RPMI7951 (cell line): ENCODE data around the gene PI4KA. TPM values are rescaled to one million over a fixed set of nuclear protein-coding genes. Genes with fewer than 3 reads are reported as not detected.

ENCODE experiments used
- DNase-seq: peaks from one replicate; pipeline ENCODE4 v3.0.0-alpha.2; 2012; ENCODE audit warnings: low read depth
- total RNA-seq: library from RNA; depleted of rRNA; stranded (reverse); fragments of >200 nt; shearing (Covaris generic); gene quantifications from 2 replicates; pipeline ENCODE4 v1.2.3, GENCODE V29; 2014

Gene PI4KA
- total RNA-seq, 1 experiment from 2014 or later, result 17.8 TPM

DNA sequence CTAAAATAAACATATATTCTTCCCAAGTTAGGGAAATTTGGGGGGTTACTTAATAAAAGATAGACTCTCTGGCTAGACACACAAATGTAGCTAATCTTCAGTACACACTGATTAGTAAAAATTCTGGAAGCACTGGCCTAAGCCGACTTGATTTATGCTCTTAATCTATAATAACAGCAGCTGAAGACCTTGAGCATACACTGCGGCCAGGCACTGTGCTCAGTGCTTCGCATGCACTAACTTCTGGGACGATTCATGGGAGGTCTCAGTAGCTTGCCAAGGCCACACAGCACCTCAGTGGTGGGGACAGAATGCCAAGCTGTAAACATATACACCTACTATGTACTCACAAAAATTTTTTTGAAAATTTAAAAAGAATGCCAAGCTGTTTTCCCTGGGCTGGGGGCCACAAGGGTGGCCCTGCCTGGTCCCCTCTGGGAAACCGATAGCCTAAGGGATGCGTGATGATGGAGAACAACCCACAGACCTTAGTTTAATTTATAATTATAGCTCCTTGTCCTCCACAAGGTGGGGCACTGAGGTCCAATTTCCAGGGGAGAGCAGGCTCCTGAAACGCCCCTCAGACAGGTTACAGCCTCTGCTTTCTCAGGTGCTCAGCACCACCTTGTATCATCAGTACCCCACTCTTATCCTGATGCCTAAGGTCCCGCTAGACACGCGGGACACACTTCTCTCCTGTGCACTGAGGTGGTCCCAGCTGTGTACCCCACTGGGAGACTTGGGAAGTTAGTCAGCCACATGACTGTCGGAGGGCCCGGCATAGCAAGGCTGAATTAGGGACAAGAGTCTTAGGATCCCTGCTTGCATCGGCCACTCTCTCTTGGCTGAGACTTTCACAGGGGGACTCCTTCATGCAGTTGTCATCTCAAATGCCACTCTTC lies 64.6 kb downstream of the PI4KA start:
- DNase-seq, result no peak

DNA sequence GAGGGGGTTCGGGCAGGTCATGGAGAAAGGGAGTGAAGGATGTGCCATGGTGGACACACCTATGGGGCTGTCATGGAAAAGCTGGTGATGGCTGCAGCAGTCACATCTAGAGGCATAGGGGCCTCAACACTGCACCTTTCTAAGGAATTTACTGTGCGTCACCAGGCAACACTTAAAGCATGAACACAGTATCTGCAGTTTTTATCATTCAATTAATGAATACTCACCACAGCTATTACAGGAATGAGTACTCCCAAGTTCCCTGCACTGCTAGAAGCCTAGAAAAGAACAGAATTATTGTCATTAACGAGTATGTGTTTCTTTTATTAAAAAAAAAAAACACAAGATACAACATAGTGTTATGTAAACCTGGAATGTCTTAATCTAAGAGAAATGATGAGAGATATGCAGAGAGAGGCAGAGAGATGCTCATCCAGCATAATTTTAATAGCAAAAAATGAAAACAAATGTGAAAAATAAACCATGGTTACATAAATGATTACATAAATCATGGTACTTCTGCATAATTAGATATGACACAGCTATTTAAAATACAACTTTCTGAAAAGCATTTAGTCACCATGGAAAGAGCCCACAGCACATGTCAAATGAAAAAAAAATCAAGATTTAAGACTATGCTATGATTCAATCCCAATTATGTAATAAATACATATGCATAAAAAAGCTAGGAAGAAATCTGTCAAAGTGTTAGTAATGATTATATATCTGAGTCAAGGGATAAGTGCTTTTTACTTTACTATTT lies 65.5 kb downstream of the PI4KA start:
- no peak for DNase-seq

DNA sequence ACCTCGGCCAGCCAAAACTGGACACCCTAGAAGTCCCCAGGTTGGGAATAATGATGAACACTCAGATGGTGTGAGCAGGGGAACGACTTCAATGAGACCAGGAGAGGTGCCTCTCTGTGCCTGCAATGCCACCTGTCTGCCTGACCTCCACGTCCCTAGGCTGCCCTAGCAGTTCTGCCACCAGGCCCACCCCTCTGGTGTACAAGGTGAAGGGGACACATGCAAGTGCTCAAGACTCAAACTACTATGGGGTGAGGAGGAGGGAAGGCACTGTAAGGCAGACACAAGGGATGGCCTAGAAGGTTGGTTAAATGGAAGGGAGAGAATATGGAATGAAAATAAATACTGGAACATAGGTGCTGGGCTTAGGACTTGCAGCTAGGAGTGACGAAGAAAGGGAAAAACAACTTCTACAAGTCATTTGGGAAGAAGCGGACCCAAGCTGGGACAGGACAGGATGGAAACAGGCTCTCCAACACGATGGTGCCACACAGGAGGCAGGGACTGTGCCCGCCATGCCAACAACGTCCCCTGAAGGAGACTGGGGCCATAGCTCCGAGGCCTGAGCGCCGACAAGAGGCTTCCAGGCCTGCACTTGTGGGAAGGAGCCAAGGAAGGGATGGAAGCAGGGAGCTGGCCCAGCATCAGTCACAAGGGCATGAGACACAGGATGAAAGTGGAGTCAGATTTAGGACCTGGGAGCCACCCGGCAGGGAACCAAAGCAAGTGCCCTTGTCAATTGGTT lies 66.2 kb downstream of the PI4KA start:
- DNase-seq, result no peak

DNA sequence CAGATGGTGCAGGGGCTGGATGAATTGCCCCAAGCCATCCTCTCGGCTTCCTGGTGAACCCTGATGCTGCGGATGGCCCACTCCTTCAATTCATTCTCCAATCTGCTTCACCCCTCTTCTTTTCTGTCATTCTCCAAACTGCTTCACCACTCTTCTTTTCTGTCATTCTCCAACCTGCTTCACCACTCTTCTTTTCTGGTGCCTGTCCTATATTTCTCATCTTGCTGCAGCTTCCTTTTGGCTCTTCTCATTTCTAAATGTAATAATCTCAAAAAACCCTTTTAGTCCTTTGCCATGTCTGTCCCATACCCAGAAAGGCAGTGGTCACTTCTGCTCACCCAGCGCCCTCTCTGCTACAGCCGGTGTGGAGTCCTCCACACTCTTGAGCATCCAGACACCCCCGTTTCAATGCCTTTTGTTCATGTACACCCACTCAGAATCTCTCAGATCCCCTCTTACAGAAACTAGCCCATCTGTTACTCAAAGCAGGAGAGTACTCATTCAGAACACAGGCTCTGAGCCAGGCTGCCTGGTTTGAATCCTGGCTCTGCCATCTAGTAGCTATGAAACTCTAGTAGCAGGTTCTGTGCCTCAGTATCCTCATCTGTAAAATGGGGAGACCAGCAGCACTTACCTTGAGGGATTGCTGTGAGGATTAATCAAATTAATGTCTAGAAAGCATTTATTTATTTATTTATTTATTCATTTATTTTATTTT lies 69.8 kb downstream of the PI4KA start:
- DNase-seq, result no peak

DNA sequence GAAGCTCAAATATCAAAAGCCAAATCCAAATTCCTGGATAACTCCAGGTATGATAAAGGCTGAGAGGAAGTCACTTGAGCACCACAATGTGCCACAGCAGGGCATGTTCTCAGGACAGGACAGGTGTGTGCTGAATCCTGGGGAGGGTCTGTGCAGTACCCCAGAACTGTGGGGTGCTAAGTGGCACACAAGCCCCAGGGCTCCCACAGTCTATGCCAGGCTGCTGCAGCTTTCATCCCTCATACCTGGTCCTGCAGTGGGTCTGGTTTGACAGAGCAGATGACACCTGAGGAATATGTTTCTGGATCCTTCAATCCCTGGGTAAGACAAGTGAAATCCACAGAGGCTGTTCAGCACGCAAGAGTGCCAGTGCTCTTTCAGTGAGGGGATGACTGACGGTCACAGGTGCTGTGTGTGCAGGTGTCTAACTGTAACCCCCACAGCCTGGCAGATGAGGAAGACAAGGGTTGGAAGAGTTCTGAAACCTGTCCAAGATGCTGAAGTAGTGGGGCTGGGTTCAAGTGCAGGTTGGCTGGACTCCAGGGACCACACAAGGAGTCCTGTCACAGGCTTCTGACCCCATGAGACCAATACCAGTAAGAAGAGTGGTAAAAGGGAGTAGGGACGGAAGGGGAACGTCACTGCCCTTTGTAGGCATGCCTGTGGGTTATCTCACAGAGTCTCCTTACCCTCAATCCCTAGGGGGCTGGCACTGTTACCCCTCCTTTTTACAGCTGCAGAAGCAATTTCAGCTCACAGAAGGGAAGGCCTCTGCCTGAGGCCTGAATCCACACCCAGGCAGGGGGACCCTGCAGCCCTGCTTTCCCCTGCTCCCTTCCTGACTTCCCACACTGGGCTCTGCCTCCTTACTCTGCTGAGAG lies 70.6 kb downstream of the PI4KA start:
- DNase-seq, result no peak

DNA sequence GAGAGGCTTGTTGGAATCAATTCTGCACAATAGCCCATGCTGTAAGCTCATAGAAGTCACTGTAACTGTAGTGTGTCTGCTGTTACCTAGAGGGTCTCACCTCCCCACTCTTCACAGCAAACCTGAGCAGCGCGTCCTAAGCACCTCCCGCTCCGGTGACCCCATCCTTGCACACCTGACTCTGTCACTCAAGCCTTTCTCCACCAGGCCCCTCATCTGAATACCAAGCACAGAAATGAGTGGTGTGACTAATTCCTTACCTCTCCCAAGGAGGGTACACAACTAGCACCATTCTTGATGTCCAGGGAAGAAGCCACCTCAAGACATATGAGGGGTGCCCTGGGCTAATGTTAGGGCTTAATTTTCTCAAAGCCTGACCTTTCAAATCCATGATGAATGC lies 71.4 kb downstream of the PI4KA start:
- DNase-seq, result no peak

DNA sequence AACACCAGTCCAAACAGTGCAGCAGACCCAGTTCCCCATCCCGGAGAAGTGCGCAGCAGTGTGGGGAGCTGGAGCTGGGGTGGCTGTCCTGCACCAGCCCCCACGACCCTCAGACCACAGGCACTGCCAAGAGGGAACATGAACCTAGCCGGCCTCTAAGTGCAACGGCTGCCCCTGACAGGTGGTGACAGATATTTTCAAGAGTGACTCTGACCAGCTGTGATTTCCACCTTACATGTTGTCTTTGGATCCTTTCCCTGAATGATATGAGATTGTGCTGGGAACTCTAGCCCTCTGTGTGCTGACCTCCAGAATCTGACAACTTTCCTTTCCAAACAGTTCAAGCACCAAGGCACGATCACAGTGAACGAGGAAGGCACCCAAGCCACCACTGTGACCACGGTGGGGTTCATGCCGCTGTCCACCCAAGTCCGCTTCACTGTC lies 72.1 kb downstream of the PI4KA start:
- DNase-seq, result no peak

DNA sequence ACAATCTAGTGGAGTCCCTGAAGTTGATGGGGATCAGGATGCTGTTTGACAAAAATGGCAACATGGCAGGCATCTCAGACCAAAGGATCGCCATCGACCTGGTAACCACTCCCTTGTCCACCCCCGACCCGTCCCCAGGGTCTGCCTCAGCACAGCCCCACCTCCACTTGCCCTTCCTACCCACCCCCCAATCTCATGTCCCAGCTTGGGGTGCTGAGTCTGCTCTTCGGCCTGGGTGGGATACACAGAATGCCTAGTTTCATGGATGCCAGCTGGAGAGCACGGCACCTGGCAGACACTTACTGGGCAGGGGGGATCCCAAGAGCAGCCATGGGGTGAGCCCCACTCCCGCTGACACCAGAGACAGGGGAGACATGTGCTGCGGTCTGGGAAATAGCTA lies 72.6 kb downstream of the PI4KA start:
- DNase-seq, result no peak

DNA sequence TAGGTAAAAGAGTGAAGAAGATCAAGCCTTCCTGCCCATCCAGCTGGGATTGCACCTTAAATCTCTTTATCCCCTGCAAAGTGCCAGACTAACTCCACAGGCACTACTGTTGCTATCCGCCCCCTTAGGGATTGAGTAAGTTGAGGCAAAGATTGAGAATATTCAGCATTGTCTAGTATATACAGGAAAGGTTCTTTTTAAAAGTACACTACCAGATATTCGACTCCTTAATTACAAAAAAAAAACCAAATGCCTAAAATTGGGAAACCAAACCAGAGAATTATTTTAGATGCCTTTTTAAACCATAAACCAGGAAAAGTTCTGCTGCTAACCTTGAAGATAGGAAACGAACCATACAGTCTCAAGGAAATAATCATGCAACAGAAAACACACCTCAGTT lies 73.2 kb downstream of the PI4KA start:
- DNase-seq, result no peak

DNA sequence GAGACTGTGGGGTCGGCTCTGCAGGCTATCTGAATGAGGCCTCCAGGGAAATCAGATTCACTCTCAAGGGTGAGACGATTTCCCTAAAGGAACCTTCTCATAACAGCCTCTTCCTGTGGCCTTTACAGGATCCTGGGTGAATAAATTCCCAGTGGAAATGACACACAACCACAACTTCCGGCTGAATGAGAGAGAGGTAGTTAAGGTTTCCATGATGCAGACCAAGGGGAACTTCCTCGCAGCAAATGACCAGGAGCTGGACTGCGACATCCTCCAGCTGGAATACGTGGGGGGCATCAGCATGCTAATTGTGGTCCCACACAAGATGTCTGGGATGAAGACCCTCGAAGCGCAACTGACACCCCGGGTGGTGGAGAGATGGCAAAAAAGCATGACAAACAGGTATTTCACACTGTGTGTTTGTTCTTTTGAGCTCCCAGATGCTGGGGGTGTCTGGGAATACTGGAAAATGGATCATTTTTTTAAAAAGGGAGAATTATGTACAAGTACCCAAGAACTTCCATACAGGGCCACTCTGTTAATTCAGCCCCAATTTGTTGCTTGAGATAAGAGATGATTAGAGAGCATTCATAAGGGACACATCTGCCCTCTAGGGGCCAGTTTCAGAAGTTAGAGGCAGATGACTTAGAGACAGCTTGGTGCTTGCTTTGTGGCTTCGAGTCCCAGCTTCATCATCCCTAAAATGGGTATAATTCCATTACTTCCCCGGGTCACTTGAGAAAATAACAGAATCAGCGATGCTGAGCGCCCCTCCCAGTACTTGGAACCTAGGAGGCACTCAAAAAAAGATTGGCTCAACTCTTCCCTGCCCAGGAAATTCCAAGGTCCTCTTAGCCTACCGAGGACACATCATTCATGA lies 74.5 kb downstream of the PI4KA start:
- peak; percentile 78 for DNase-seq

DNA sequence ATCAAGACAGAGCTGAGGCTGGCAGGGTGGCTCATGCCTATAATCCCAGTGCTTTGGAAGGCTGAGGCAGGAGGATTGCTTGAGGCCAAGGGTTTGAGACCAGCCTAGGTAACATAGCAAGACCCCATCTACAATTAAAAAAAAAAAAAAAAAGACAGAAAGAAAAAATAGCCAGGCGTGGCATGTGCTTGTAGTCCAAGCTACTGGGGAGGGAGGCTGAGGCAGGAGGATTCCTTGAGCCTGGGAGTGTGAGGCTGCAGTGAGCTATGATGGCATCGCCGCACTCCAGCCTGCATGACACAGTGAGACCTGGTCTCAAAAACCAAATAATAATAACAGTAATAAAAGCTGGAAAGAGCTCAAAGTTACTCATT lies 75.3 kb downstream of the PI4KA start:
- DNase-seq, result no peak

DNA sequence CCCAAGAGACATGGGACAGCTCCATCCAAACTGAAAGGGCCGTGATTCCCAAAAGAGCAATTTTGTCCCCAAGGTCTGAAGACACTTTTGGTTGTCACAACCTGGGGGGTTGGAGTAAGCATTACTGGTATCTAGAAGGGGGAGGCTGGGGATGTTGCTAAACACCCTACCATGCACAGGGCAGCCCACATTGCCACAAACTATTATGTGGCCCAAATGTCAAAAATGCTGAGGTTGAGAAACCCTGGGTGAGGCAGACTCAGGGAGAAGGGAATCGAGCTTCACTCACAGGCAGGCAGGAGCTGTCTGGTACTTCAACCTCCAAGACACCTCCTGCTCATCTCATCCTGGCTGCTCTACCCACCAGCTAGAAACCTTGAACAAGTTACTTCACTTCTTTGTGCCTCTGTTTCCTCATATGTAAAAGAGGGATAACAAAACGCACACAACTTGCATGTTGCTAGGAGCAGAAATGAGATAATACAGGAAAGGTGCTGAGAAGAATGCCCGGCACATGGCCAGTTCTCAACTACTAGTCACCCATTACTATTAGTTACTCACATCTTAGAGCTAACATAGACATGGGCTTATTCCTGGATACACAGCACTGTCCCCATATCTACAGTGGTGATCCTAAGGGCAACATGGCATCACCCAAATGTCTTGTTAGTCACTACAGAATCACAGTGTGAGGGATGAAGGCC lies 75.9 kb downstream of the PI4KA start:
- DNase-seq, result no peak

DNA sequence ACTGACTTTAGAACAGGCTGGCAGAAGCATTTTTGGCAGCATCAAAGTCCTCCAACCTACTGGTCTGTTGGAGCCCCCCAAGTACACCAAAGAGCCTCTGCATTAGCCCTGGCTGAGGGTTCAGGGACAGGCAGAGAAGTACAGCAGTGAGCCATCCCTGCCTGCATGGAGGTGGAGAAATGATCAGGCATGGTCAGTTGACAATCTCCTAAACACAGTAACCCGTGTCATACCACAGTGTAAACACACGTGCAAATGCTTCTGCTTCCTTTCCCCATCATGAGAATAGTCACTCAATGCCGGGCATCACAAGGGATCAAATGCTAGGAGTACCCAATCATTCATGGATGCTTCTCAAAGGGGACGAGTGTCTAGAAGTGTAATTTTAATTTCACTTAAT lies 76.5 kb downstream of the PI4KA start:
- DNase-seq, result no peak

DNA sequence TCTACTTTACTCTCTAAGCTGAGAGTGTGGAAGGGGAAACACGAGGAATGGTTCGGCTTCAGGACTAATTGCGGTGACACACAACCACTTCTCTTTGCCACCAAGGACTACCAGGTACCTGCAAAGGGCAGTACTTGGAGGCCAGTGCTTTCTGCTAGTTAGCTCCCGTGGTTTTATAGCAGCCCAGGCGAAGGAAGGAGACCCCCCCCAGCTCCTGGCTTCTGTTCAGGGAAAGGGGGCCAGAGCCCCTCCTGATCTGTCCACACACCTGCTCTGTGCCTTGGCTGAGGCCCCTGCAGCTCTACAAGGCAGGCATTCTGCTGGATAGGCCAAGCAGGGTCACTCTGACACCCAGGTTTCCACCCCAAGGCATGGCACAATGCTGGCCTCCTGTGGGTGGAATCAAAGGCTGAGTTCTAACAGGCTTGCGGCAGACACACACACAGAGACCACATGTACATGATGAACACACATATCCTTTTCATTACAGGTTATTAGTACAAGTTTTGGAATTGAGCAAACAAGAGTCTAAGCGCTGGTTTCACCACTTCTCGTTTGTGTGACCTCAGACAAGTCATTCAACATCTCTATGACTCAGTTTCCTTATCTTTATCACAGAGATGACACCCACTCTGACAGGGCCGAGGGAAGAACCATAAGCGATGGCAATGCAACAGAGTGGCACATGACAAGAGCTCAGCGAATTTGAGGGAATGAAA lies 77.2 kb downstream of the PI4KA start:
- DNase-seq, result no peak

DNA sequence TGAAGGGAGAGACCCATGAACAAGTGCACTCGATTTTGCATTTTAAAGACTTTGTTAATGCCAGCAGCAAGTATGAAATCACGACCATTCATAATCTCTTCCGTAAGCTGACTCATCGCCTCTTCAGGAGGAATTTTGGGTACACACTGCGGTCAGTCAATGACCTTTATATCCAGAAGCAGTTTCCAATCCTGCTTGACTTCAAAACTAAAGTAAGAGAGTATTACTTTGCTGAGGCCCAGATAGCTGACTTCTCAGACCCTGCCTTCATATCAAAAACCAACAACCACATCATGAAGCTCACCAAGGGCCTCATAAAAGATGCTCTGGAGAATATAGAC lies 78.8 kb downstream of the PI4KA start:
- DNase-seq, result peak; percentile 24

DNA sequence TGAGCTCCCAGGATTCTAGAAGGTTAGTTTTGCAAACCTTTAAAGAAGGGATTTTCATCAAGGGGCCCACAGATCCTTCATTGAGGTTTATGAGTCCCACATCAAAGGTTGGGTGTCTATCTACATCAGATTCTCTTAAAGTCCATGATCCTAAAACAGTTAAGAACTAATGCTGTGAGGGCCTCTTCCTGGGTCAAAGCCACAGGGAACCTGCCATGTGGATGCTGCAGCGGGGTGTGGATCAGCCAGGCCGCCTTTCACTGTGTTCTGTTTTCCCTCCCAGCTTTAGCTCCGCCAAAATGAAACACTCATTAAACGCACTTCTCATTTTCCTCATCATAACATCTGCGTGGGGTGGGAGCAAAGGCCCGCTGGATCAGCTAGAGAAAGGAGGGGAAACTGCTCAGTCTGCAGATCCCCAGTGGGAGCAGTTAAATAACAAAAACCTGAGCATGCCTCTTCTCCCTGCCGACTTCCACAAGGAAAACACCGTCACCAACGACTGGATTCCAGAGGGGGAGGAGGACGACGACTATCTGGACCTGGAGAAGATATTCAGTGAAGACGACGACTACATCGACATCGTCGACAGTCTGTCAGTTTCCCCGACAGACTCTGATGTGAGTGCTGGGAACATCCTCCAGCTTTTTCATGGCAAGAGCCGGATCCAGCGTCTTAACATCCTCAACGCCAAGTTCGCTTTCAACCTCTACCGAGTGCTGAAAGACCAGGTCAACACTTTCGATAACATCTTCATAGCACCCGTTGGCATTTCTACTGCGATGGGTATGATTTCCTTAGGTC lies 79.4 kb downstream of the PI4KA start:
- no peak for DNase-seq

DNA sequence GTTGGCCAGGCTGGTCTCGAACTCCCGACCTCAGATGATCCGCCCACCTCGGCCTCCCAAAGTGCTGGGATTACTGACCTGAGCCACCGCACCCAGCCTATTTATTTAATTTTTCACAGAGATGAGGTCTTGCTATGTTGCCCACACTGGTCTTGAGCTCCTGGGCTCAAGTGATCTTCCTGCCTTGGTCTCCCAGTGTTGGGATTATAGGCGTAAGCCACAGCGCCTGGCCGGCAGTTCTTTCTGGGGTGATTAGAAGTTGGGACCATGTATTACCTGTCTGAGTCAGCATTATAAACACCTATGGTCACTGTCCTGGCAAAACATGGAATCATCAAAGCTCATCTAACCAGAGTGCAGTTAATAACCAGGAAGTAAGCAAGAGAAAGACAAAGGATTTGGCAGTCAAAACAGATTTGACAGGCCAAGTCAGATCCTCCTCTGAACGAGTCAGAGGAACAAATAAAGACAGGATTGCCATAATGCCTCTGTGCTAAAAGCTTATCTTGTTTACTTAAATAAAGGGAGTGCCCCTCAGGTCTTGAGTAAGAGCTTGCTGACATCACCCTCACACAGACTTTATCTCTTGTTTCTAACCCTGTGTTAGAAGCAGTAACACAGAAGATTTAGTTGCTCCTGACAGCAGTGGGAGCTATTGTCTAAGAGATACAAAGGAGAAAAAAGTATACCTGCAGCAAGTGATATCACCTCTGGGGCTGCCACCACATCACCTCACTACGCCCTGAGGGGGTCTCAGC lies 81.0 kb downstream of the PI4KA start:
- peak; percentile 13 for DNase-seq
